Fibroblast of the aortic adventitia (primary cell): ENCODE results near the gene AKAP13. TPM values are rescaled to one million over a fixed set of nuclear protein-coding genes. Genes with fewer than 3 reads are reported as not detected.

Experiments
- DNase-seq: peaks from one replicate; pipeline ENCODE4 v3.0.0-alpha.2; 2010; ENCODE audit warnings: low read depth
- H3K4me3 ChIP-seq: 2 replicates; pipeline ENCODE4 v1.5.1; 2011; ENCODE audit warnings: low read depth, mild to moderate bottlenecking, control low read depth, low read length, moderate library complexity
- total RNA-seq: library from RNA; depleted of rRNA; stranded (reverse); fragments of >200 nt; gene quantifications from 2 replicates; pipeline ENCODE4 v1.2.3, GENCODE V29; 2012; ENCODE audit warnings: low replicate concordance
- TF ChIP-seq, protein P1 (sequence below): IDR thresholded peaks from 2 replicates; pipeline ENCODE4 v1.5.1; 2011; ENCODE audit warnings: mild to moderate bottlenecking, low read length, control low read depth, inconsistent platforms; ENCODE audit not compliant: insufficient read depth

The AKAP13 gene
- total RNA-seq, 1 donor, result 89.9 TPM

DNA sequence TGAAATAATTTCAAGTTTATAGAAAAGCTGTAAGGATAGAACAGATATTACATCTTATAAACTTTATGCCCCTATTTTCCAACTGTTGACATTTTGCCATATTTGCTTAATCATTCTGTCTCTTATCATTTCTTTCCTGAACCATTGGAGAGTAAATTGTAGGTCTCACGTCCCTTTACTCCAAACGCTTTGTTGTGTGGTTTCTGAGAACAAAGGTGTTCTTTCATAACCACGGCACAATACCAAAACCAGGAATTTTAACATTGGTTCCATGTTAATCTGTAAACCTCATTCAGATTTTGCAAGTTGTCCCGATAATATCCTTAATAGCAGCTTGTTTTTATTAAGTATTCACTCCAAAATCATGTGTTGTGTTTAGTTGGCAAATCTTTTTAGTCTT lies 134.8 kb downstream of the AKAP13 start:
- TF ChIP-seq, protein P1, sequence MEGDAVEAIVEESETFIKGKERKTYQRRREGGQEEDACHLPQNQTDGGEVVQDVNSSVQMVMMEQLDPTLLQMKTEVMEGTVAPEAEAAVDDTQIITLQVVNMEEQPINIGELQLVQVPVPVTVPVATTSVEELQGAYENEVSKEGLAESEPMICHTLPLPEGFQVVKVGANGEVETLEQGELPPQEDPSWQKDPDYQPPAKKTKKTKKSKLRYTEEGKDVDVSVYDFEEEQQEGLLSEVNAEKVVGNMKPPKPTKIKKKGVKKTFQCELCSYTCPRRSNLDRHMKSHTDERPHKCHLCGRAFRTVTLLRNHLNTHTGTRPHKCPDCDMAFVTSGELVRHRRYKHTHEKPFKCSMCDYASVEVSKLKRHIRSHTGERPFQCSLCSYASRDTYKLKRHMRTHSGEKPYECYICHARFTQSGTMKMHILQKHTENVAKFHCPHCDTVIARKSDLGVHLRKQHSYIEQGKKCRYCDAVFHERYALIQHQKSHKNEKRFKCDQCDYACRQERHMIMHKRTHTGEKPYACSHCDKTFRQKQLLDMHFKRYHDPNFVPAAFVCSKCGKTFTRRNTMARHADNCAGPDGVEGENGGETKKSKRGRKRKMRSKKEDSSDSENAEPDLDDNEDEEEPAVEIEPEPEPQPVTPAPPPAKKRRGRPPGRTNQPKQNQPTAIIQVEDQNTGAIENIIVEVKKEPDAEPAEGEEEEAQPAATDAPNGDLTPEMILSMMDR, result no peak
- peak; percentile 51 for DNase-seq
- H3K4me3 ChIP-seq, result no peak overlapping the region

DNA sequence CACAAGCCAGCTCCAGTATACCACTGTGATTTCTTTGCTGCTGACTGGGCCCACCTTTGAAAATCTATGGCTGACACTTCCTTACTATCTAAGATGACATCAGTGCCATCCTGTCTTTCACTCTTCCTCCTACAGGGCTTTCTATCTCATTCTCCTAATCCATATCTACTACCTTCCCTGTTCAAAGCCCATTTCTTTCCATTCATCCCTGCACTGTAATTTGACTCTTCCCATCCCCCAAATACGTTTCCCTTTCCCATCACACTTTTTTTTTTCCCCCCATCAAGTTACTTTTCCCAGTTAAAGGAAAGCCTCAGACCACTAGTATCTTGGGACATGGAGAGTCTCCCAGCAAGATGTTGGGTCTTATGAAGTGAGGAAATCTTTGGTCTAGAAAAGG lies 136.7 kb downstream of the AKAP13 start:
- no peak for DNase-seq
- no peak overlapping the region for H3K4me3 ChIP-seq
- TF ChIP-seq, protein P1, result no peak

DNA sequence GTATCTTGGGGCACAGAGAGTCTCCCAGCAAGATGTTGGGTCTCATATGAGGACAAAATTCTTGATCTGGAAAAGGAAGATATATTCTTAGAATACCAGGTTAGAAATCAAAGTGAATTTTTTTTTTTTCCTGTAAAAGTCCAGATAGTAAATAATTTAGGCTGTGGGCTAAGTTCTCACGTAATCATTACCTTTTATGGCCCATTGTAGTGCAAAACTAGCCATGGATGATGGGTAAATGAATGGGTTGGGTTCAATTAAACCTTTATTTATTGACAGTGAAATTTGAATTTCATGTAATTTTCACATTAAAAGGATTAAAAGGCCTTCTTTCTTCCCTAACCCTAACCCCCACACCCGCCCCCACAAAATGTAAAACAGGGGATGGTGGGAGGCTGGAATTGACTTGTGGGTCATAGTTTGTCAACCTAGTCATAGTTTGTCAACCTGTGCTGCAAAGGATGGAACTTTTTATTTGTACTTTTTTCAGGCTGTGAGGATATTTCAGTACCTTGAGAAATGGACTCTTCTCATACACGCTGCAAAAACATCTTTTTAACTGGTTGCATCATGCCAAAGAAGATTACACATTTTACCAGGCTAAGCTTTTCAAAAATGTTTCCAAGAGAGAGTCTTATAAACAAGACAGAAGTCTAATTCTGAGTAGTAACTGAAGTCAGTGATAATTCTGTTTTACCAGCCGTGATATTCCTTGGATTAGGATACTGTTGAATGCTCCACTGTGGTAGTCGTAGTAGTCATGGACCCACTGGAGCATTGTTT lies 138.8 kb downstream of the AKAP13 start:
- TF ChIP-seq, protein P1, result no peak
- peak; percentile 54 for DNase-seq
- H3K4me3 ChIP-seq, result no peak overlapping the region

DNA sequence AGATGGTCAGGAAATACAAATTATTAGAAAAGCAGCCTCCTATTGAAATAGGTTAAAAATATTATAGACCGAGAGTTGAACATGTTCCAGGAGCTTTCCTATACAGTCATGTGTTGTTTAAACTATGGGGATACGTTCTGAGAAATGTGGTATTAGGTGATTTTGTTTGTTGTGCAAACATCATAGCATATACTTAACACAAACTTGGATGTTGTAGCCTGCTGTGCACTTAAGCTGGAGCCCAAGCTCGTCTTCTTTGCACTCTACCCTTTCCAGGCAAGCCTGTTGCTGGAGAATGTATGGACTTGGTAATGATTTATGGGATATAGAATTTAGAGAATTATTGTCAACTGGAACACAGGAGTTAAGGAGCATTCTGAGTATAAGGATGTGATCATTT lies 140.2 kb downstream of the AKAP13 start:
- TF ChIP-seq, protein P1, result no peak
- no peak for DNase-seq
- no peak overlapping the region for H3K4me3 ChIP-seq

DNA sequence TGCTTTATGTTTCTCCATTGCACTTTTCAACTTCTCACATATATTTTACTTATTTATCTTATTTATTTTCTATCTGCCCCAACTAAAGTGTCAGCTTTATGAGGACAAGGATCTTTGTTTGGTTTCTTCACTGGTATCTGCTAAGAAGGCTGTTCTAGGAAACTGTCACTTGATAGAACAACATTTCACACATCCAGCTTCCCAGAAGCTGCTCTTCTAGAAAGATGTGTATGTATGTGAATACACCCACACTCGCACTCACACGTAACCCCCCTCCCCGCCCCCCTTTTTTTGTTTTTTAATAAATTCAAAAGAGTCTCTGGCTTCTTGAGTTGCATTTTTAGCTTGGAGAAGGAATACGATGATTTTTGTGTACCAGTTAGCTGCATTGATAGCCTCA lies 143.1 kb downstream of the AKAP13 start:
- H3K4me3 ChIP-seq, result no peak overlapping the region
- TF ChIP-seq, protein P1, result no peak
- DNase-seq, result no peak

DNA sequence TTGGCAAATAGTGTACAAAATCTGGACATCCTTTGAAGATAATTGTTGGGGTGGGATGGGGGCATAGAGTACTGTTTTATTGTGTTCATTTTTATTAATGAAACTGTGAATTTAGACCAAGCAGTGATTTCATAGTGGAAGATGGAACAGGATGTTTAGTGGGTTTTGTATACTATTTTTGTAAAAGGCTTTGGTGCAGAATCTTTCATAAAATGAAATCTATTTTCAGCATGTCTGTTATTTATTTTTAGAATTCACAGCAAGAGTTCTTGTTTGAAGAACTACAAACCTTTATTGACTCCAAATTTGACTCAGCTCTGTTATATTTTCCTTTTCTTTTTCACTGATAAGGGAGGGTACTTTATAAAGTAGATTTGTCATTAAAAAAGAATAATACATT lies 145.4 kb downstream of the AKAP13 start:
- TF ChIP-seq, protein P1, result no peak
- H3K4me3 ChIP-seq, result no peak overlapping the region
- no peak for DNase-seq

DNA sequence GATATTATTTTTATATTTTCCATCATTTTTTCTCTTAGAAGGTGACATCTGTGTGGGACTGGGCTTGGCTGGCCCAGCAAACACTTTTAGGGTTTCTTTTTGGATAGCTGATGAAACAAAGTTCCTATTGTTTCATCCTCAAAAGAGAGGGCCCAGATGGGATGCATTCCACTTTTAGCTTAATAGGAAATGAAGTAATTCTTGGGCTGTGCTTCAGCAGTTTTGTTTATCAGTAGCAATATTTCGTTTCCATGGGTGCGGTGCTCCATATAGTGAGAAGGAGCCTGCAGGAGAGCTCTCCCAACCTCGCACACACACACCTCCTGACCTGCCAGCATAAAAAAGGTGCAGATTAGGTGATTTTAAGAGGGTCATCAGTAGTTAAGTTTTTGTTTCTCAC lies 147.5 kb downstream of the AKAP13 start:
- no peak overlapping the region for H3K4me3 ChIP-seq
- peak; percentile 90 for DNase-seq
- TF ChIP-seq, protein P1, result no peak
